Right lobe of liver (tissue), 4 donors: ENCODE results near the gene ERC1.

ENCODE experiments used
- POLR2A ChIP-seq: fragments of 450-650 bp; IDR thresholded peaks from one replicate; pipeline ENCODE4 v1.6.1; 2017; ENCODE audit warnings: antibody characterized with exemption, mild to moderate bottlenecking
- TF ChIP-seq, protein P1 (sequence below), 4 donors: fragments of 200-600 bp in 3 of 4; fragments of 450-650 bp in 1 of 4; IDR thresholded peaks; one replicate each; pipeline versions ENCODE4 v1.5.1 to v1.8.0; 2016 to 2022; ENCODE audit warnings: antibody characterized with exemption in 4 of 4, mild to moderate bottlenecking in 2 of 4
- donor health status: DM: no; HTN: no; CAD: no.
- donor health status: DM: no; HTN: no; CAD: no.
- donor health status: DM: no; HTN: yes; CAD: no.

DNA sequence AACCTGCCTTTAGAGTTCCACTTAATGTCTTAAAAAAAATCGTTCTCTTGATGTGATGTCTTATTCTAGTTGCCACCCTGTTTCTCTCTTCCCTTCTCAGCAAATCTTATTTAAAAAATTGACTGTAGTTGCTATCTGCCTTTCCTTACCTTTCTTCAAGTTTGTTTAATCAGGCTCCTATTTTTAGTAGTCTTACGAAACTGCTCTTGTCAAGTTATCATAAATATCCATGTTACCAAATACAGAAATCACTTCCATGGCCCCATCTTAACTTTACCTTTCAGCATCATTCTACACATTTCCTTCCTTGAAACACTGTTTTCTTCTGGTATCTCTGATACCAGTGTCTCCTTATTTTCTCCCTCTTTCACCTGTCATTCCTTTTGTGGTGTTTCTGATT, 227.3 kb downstream of the ERC1 start:
- TF ChIP-seq POLR2A: no peak
- TF ChIP-seq, protein P1, sequence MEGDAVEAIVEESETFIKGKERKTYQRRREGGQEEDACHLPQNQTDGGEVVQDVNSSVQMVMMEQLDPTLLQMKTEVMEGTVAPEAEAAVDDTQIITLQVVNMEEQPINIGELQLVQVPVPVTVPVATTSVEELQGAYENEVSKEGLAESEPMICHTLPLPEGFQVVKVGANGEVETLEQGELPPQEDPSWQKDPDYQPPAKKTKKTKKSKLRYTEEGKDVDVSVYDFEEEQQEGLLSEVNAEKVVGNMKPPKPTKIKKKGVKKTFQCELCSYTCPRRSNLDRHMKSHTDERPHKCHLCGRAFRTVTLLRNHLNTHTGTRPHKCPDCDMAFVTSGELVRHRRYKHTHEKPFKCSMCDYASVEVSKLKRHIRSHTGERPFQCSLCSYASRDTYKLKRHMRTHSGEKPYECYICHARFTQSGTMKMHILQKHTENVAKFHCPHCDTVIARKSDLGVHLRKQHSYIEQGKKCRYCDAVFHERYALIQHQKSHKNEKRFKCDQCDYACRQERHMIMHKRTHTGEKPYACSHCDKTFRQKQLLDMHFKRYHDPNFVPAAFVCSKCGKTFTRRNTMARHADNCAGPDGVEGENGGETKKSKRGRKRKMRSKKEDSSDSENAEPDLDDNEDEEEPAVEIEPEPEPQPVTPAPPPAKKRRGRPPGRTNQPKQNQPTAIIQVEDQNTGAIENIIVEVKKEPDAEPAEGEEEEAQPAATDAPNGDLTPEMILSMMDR (IDR thresholded peaks at IDR 0.05): no peak
